HFFc6 (cell line): ENCODE data around the gene SMPD3. TPM values are rescaled to one million over a fixed set of nuclear protein-coding genes. Genes with fewer than 3 reads are reported as not detected.

Source experiments
- DNase-seq: peaks from one replicate; pipeline ENCODE4 v3.0.0-alpha.2; 2018
- H3K27ac Mint-ChIP-seq: 2 replicates; pipeline ENCODE4 v1.8.0; 2020; ENCODE audit warnings: mild to moderate bottlenecking, mixed read lengths
- H3K27me3 Mint-ChIP-seq: 2 replicates; pipeline ENCODE4 v1.8.0; 2021; ENCODE audit warnings: mild to moderate bottlenecking, moderate library complexity, mixed read lengths; ENCODE audit not compliant: insufficient read depth
- H3K36me3 Mint-ChIP-seq: 2 replicates; pipeline ENCODE4 v1.8.0; 2021; ENCODE audit warnings: low read depth, mixed read lengths
- H3K4me1 Mint-ChIP-seq: 2 replicates; pipeline ENCODE4 v1.8.0; 2020; ENCODE audit warnings: low read depth, mixed read lengths
- H3K4me3 Mint-ChIP-seq: 2 replicates; pipeline ENCODE4 v1.8.0; 2020; ENCODE audit warnings: mild to moderate bottlenecking, moderate library complexity, mixed read lengths
- H3K9me3 Mint-ChIP-seq: 2 replicates; pipeline ENCODE4 v1.8.0; 2020; ENCODE audit warnings: mild to moderate bottlenecking, mixed read lengths
- total RNA-seq, 6 experiments: library from RNA; stranded (reverse); fragmentation: NEBNext Ultra II Directional; extraction: Animal tissue kit (Norgen Biotek cat#: 25700); gene quantifications; 2 replicates in 1 of 6; 3 replicates in 5 of 6; pipeline ENCODE4 v1.2.3, GENCODE V29; 2021
- TF ChIP-seq, protein P1 (sequence below): fragments of 200-600 bp; sonication (generic); IDR thresholded peaks from 2 replicates; pipeline ENCODE4 v1.5.0; 2021; ENCODE audit warnings: antibody characterized with exemption, mild to moderate bottlenecking

Gene SMPD3
- total RNA-seq, 6 experiments from 2014 or later, result 0.05 to 0.73 (median 0.30) TPM

DNA sequence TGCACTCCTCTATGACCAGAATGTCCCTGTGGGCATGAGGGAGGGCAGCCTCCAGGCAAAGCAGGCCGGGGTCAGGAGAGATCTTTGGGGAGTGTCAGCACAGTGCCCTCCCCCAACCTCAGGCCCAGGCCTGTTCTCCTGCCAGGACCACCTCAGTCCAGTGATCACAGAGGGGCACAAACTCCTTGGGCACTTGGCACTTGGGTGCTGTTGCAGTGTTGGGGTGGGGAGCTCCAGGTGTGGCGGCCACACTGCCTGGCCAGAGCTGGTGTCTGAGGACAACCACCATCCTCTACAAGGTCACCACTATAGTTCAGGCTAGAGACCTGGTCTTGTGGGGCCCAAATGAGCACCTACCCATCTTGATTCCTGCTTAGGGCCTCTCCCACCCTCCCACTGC lies 37.2 kb downstream of the SMPD3 start:
- Mint-ChIP-seq H3K27ac (no peak overlapping the region), H3K4me1 (peaks cover 36% of the 10 kb centered on the region), H3K9me3 (no peaks in the 10 kb centered on the region), H3K27me3 (peaks cover 16% of the 10 kb centered on the region), H3K4me3 (no peak overlapping the region), H3K36me3 (no peaks in the 10 kb centered on the region)
- TF ChIP-seq, protein P1, sequence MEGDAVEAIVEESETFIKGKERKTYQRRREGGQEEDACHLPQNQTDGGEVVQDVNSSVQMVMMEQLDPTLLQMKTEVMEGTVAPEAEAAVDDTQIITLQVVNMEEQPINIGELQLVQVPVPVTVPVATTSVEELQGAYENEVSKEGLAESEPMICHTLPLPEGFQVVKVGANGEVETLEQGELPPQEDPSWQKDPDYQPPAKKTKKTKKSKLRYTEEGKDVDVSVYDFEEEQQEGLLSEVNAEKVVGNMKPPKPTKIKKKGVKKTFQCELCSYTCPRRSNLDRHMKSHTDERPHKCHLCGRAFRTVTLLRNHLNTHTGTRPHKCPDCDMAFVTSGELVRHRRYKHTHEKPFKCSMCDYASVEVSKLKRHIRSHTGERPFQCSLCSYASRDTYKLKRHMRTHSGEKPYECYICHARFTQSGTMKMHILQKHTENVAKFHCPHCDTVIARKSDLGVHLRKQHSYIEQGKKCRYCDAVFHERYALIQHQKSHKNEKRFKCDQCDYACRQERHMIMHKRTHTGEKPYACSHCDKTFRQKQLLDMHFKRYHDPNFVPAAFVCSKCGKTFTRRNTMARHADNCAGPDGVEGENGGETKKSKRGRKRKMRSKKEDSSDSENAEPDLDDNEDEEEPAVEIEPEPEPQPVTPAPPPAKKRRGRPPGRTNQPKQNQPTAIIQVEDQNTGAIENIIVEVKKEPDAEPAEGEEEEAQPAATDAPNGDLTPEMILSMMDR, result no peak
- DNase-seq, result no peak

DNA sequence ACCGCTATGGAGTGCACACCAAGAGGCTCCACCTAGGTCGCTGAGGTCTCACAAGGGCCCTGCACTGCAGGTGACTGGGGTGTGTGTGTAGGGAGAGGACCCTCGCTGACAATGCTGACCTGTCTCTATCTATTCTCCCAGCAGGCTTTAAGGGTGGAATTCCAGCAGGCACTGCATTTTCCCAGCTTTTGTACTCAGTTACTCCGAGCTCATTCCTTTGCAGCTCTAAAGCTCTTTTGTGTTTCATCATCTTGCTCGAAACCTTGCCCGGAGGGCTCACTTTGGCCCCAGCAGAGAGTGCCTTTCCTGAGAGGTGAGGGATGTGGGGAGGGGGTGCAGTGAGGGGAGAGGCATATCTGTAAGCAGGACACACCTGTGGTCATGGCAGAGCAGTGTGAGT lies 39.3 kb downstream of the SMPD3 start:
- Mint-ChIP-seq H3K4me1 (peaks cover 39% of the 10 kb centered on the region), H3K36me3 (no peaks in the 10 kb centered on the region), H3K27me3 (peaks cover 4% of the 10 kb centered on the region), H3K4me3 (no peak overlapping the region), H3K9me3 (no peaks in the 10 kb centered on the region), H3K27ac (no peak overlapping the region)
- TF ChIP-seq, protein P1, result no peak
- DNase-seq, result no peak

DNA sequence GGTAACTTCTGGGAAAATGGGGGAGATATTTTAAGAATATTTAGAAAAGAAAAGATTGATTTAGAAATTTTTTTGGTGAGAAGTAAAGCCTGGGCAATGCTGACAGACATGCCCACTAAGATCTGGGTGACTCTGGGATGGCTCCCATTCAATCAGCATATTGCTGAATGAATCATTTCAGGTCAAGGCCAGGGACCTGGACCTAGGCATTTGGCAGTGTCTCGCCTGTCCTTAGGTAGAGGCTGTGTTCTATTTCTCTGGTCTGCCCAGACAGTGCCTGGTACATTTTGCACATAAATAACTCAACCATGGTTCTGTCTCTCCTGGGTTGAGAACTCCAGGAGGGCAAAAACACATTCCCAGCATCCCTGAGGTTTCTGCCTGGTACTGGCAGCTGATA lies 39.9 kb downstream of the SMPD3 start:
- Mint-ChIP-seq H3K9me3 (no peaks in the 10 kb centered on the region), H3K36me3 (no peaks in the 10 kb centered on the region), H3K27ac (no peak overlapping the region), H3K4me3 (no peak overlapping the region), H3K4me1 (peaks cover 37% of the 10 kb centered on the region), H3K27me3 (peaks cover 4% of the 10 kb centered on the region)
- no peak for DNase-seq
- TF ChIP-seq, protein P1, result no peak

DNA sequence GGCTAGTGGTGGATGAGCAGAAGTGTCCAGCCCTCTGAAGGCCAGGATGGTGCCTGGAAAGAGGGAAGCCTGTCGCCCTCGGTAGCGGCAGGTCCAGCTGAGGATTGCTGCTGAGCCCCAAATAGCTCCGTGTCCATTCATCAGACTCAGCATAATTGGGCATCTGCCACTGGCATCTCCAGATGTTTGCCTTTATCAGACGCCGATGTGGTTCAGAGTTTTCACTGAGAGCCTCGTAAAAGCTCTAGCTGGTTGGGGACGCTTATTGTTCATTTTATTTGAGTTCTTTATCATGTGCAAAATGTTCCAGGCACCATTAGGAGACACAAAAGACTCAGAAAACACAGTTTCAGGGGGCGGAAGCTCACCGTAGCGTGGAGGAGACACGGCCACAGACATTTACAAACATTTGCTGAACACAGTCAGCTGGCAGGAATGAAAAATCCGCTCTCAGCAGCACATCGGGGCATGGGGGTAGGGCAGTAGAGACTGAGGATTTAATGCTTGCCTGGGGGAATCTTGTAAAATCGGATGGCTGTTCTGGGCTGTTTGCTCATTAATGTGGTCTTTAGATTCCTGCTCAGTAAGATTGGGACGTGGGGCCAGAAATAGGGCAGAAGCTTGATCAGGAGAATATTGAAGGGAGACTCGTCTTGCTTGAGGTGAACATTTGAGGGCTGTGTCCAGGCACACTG lies 41.7 kb downstream of the SMPD3 start:
- TF ChIP-seq, protein P1, result no peak
- H3K27ac Mint-ChIP-seq, result peak overlapping the region; percentile 49
- H3K4me1 Mint-ChIP-seq, result peaks cover 45% of the 10 kb centered on the region
- peak; percentile 64 for DNase-seq
- no peaks in the 10 kb centered on the region for H3K36me3 Mint-ChIP-seq
- peak overlapping the region; percentile 77 for H3K4me3 Mint-ChIP-seq
- H3K27me3 Mint-ChIP-seq, result peaks cover under 1% of the 10 kb centered on the region
- H3K9me3 Mint-ChIP-seq, result no peaks in the 10 kb centered on the region

DNA sequence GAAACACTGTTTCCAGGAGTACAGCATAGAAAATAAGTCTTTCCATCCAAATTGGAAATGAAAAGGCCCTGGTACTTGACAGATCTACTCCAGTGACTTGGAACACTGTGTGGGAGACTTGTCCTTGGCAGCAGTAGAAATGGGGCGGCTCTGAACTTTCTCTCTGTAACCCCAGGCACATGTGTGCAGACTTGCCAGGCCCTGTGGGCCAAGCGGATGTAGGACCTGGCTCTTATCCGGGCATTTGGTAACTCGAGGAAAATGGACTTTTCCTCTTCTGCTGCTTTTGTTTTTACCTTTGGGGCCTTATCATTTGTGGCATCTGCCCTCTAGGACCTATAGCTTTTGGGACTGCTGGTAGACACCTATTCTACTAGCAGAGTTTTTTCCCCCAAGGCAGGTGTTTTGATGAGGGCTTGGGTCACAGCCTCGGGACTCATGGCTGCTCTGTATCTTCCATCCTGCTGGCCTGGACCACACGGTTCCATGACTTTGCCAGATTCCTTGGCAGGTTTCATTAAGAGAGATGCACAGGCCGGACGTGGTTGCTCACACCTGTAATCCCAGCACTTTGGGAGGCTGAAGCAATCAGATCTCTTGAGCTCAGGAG lies 43.5 kb downstream of the SMPD3 start:
- no peak overlapping the region for H3K4me3 Mint-ChIP-seq
- DNase-seq, result no peak
- TF ChIP-seq, protein P1, result no peak
- H3K4me1 Mint-ChIP-seq, result peaks cover 55% of the 10 kb centered on the region
- H3K9me3 Mint-ChIP-seq, result no peaks in the 10 kb centered on the region
- H3K27me3 Mint-ChIP-seq, result no peaks in the 10 kb centered on the region; the same call in 1 of the 2 replicates
- no peaks in the 10 kb centered on the region for H3K36me3 Mint-ChIP-seq
- H3K27ac Mint-ChIP-seq, result no peak overlapping the region
